ENCODE data around the gene TAF11L3.
"Not testable (repeated sequence)": the region's sequence is repeated elsewhere in the genome, so short reads cannot be mapped to it uniquely, and the experiment has no call there.

The TAF11L3 gene

GRCh38 chr5:17518067-17518466, at the start of gene TAF11L3:
TSS of gene TAF11L3 (plus strand) at chr5:17518367.
- H3K27me3 ChIP-seq (replicated peaks; ENCODE audit: insufficient read depth, low read length); H3K9me2 ChIP-seq (replicated peaks; ENCODE audit: insufficient read depth, low read length); DNase-seq; H3K9me3 ChIP-seq (replicated peaks; ENCODE audit: insufficient read depth, low read length); H4K20me1 ChIP-seq (ENCODE audit: insufficient read depth, low read length); H3K4me2 ChIP-seq (ENCODE audit: low read depth, low read length); H3K36me3 ChIP-seq (replicated peaks; ENCODE audit: insufficient read depth, low read length); H3F3A ChIP-seq (ENCODE audit: insufficient read depth, low read length); H2AFZ ChIP-seq (ENCODE audit: low read length); H3K4me3 ChIP-seq (ENCODE audit: low read length); H3K79me2 ChIP-seq (ENCODE audit: low read length); H3K9ac ChIP-seq (ENCODE audit: low read length); H3K4me1 ChIP-seq (ENCODE audit: low read length); H3K27ac ChIP-seq (ENCODE audit: low read length): not testable (repeated sequence)

DNA sequence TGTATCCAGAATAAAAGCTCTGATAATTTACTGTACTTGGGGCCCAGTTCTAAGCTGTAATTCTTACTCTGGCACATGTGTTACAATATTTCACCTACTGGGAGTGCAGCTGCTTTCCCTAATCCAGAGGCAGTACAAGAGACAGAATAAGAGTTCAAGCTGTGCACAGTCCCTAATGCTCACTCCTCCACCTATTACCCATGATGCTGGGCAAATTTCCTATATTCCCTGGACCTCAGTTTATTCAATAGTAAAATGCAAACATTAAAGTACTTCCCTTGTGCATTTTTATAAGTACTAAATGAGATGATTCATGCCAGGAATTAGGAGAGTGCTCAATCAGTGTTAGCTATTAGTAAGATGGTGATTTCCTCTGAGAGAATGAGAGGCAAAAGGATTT, 48.1 kb upstream of the TAF11L3 start:
- H3K27me3 ChIP-seq (replicated peaks; ENCODE audit: insufficient read depth, low read length): no peaks in the 10 kb centered on the region
- no peaks in the 10 kb centered on the region for H3K9me2 ChIP-seq (replicated peaks; ENCODE audit: insufficient read depth, low read length)
- H3K4me2 ChIP-seq (ENCODE audit: low read depth, low read length): no peak overlapping the region
- no peak for TF ChIP-seq EZH2 (optimal IDR thresholded peaks at IDR 0.05; ENCODE audit: low read depth, low read length)
- TF ChIP-seq, protein P1, sequence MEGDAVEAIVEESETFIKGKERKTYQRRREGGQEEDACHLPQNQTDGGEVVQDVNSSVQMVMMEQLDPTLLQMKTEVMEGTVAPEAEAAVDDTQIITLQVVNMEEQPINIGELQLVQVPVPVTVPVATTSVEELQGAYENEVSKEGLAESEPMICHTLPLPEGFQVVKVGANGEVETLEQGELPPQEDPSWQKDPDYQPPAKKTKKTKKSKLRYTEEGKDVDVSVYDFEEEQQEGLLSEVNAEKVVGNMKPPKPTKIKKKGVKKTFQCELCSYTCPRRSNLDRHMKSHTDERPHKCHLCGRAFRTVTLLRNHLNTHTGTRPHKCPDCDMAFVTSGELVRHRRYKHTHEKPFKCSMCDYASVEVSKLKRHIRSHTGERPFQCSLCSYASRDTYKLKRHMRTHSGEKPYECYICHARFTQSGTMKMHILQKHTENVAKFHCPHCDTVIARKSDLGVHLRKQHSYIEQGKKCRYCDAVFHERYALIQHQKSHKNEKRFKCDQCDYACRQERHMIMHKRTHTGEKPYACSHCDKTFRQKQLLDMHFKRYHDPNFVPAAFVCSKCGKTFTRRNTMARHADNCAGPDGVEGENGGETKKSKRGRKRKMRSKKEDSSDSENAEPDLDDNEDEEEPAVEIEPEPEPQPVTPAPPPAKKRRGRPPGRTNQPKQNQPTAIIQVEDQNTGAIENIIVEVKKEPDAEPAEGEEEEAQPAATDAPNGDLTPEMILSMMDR (IDR thresholded peaks at IDR 0.05; ENCODE audit: low read length): no peak
- TF ChIP-seq EZH2phosphoT487 (IDR thresholded peaks at IDR 0.05; ENCODE audit: low read length): no peak
- H3K4me1 ChIP-seq (ENCODE audit: low read length): no peaks in the 10 kb centered on the region
- H3K79me2 ChIP-seq (ENCODE audit: low read length): no peaks in the 10 kb centered on the region
- H3K36me3 ChIP-seq (replicated peaks; ENCODE audit: insufficient read depth, low read length): no peaks in the 10 kb centered on the region
- H4K20me1 ChIP-seq (ENCODE audit: insufficient read depth, low read length): no peaks in the 10 kb centered on the region
- no peak overlapping the region for H3K4me3 ChIP-seq (ENCODE audit: low read length)
- no peaks in the 10 kb centered on the region for H3F3A ChIP-seq (ENCODE audit: insufficient read depth, low read length)
- no peak overlapping the region for H2AFZ ChIP-seq (ENCODE audit: low read length)
- no peak for DNase-seq
- no peak overlapping the region for H3K9ac ChIP-seq (ENCODE audit: low read length)
- no peak overlapping the region for H3K27ac ChIP-seq (ENCODE audit: low read length)
- no peaks in the 10 kb centered on the region for H3K9me3 ChIP-seq (replicated peaks; ENCODE audit: insufficient read depth, low read length)

- not testable (repeated sequence) for H3K9me2 ChIP-seq (replicated peaks; ENCODE audit: insufficient read depth, low read length); H2AFZ ChIP-seq (ENCODE audit: low read length); H3K27me3 ChIP-seq (replicated peaks; ENCODE audit: insufficient read depth, low read length); H3K27ac ChIP-seq (ENCODE audit: low read length); H3F3A ChIP-seq (ENCODE audit: insufficient read depth, low read length); H3K4me1 ChIP-seq (ENCODE audit: low read length); H4K20me1 ChIP-seq (ENCODE audit: insufficient read depth, low read length); H3K4me2 ChIP-seq (ENCODE audit: low read depth, low read length); H3K9me3 ChIP-seq (replicated peaks; ENCODE audit: insufficient read depth, low read length); H3K79me2 ChIP-seq (ENCODE audit: low read length); H3K4me3 ChIP-seq (ENCODE audit: low read length); H3K36me3 ChIP-seq (replicated peaks; ENCODE audit: insufficient read depth, low read length); DNase-seq; H3K9ac ChIP-seq (ENCODE audit: low read length)
Observed at GRCh38 chr5:17475064-17475463, 43.1 kb upstream of the TAF11L3 start.

DNA sequence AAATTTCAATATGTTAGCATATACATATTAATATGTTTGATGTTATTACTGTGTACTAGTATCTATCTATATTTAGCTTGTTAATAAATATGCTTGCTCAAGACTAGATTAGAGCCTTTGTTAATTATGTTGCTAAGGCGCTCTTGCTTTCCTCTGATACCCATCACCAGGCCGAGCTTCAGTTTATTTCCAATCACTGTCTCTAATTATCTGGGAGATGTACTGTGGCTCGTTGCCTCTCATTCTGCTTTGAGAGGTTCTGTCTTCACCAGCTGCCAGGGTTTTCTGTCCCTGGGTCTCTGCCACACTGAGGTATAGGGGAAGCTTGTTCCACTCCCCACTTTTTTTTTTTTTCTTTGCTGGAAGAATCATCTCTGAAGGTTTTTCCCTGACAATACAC, 41.1 kb upstream of the TAF11L3 start:
- no peak for TF ChIP-seq EZH2 (optimal IDR thresholded peaks at IDR 0.05; ENCODE audit: low read depth, low read length)
- TF ChIP-seq, protein P1 (IDR thresholded peaks at IDR 0.05; ENCODE audit: low read length): no peak
- no peak for TF ChIP-seq EZH2phosphoT487 (IDR thresholded peaks at IDR 0.05; ENCODE audit: low read length)
- Histone ChIP-seq H4K20me1 (ENCODE audit: insufficient read depth, low read length) (no peaks in the 10 kb centered on the region), H3K4me1 (ENCODE audit: low read length) (no peaks in the 10 kb centered on the region), H3K36me3 (replicated peaks; ENCODE audit: insufficient read depth, low read length) (no peaks in the 10 kb centered on the region), H3K9me3 (replicated peaks; ENCODE audit: insufficient read depth, low read length) (no peaks in the 10 kb centered on the region), H3K27ac (ENCODE audit: low read length) (no peak overlapping the region), H3K4me2 (ENCODE audit: low read depth, low read length) (no peak overlapping the region), H3F3A (ENCODE audit: insufficient read depth, low read length) (no peaks in the 10 kb centered on the region), H3K9ac (ENCODE audit: low read length) (no peak overlapping the region), H3K9me2 (replicated peaks; ENCODE audit: insufficient read depth, low read length) (no peaks in the 10 kb centered on the region), H3K4me3 (ENCODE audit: low read length) (no peak overlapping the region), H3K79me2 (ENCODE audit: low read length) (no peaks in the 10 kb centered on the region), H3K27me3 (replicated peaks; ENCODE audit: insufficient read depth, low read length) (no peaks in the 10 kb centered on the region), H2AFZ (ENCODE audit: low read length) (no peak overlapping the region)
- no peak for DNase-seq

Measured in MM.1S (cell line).